HUDEP-2 (cell line): ENCODE measurements around the gene ANKLE1.

Experiments
- DNase-seq, 76 experiments: peaks; one replicate each; lab custom pipeline; 2025; ENCODE audit not compliant: unreplicated experiment in 76 of 76; lab: John Stamatoyannopoulos, UW

Gene ANKLE1

DNA sequence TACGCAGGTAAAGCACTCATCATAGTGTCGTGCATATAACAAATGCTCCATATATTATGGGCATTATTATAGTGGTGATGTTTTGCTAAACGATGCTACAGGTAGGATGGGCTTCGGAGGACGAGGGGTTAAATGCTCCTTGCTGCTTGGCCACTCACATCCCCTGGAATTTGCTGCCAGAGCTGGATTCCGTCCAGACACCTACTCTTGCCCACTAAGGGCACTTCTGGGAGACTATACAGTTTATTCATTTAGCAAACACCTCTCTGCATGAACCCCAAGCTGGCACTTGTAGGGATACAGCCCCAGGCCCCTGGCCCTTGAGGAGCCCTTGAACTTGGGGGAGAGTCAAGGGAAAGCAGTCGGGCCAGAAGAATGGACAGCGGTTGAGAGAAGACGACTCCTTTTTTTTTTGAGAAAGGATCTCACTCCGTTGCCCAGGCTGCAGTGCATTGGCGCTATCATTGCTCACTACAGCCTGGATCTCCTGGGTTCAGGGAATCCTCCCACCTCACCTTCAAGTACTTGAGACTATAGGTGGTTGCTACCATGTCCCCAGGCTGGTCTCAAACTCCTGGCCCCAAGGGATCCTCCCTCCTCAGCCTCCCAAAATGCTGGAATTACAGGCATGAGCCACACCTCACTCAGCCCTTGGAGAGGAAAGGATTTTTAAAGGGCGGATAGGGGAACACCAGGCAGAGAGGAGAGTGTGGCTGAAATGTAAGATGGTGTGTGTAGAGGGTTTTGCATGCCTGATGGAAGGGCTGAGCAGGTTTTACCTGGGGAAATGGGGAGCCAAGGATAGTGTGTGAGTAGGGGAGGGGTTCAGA is 22.9 kb downstream of the ANKLE1 start:
- no peak for DNase-seq

DNA sequence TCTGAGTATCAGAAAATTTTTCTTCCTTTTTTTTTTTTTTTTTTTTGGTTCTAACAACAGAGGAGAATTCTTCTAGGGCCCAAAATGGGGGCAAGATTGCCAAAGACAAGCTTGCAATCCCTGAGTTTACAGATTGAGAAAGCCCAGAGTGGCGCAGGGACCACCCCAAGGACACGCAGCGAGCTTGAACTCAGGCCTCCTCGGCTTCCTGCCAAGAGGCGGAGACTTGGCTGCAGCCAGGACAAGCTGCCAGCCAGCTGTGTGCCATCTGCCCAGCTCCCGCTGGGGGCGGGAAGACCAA is 23.5 kb downstream of the ANKLE1 start:
- peak in 4 of 76 experiments; percentile 94 to 100 (median 100) for DNase-seq

DNA sequence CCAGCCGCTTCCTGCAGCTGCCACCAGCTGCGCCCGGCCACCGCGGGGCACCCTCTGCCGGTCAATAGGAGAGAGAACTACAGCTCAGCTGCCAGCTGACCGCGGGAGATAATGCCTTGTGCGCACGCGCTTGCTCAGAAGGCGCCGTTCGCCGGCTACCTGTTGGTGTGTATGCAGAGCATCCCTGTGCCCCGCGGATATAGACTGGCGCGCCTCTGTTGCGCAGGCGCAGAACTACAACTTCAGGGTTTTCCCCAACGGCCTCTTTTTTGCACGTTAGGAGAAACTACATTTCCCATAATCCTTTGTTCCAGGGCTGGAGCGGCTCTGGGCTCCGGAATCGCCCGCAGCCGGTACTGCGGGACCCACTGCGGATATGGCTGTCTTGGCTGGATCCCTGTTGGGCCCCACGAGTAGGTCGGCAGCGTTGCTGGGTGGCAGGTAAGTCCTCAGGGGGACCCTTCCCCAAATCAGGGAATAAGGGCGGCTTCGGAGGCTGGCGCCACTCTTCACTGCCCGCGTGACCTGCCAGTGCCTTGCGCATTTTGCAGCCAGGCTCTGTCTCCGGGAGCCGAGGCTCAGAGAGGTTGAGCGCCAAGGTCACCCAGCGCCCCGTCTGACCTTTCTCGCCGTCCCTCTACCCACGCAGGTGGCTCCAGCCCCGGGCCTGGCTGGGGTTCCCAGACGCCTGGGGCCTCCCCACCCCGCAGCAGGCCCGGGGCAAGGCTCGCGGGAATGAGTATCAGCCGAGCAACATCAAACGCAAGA is 24.0 kb downstream of the ANKLE1 start, which contains the start of gene MRPL34:
Gene MRPL34 (plus strand): TSS at position 356 of the 768 bp plus-strand sequence. CDS start 21 bp downstream, at position 377.
- DNase-seq: peak; percentile 94 to 100 (median 100)

DNA sequence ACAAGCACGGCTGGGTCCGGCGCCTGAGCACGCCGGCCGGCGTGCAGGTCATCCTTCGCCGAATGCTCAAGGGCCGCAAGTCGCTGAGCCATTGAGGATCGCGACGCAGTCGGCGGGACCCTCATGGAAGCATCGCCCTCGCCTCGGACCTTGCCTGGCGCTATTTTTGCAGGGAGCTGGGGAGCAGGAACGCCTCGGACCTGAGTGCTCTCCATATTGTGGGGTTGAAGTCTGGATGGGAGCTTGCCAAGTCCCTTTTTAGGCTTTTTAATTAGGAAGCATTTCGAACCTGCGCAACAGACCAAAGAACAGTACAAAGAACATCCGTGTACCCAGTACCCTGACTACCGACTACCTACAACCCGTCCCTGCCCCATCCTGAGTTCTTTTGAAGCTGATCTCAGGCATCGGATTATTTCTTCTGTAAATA is 24.6 kb downstream of the ANKLE1 start:
- peak in 2 of 76 experiments; percentile 47 to 63 for DNase-seq

DNA sequence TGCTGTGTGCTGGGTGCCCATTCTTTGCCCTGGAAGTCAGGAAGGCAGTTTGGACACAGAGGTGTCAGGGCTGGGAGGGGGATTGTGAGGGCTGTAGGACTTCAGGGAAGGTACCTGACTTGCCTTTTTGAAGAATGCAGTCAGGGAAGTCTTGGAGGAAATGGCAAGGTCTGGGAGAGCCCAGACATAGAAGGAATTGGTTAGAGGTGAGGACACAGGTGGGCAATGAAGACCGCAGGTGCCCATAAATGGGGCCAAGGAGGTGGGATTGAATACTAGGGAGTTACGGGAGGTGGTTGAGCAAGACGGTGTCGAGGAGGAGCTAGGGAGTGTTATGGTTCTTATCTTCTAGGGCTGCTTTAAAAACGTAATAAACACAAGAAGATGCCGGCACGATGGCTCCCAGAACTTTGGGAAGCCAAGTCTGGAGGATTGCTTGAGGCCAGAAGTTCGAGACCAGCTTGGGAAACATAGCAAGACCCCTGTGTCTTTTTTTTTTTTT is 26.2 kb downstream of the ANKLE1 start:
- no peak for DNase-seq

DNA sequence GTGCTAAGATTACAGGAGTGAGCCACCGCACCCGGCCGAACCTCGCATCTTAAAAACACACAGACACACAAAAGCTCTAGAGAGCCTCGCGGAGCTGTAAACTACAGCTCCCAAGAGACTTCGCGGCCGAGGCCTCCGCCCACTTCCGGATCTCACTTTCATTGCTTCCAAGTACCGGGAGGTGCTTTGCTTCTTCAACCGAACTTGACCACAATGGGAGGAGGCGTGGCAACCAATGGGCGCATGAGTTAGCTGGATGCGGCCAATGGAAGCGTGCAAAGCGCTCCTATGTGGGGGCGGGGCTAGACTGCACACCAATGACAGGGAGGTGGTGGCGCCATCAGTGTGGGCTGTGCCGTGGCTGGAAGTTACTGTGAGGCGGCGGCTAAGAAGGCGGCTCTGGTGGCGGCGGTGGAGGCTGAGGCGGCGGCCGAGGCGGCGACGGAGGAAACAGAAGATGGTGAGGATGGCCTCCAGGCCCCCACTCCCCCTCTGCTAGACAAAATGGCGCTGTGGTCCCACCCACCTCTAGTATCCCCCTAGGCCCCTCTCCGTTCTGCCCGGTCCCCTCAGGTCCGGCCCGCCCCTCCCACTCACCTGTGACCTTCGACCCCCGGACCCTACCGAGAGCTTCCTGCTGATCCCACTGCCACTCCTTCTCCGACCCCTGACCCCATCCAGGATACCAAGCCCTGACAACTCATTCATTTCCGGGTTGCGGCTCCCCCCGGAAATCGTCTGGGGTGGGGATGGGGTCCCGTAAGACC is 27.7 kb downstream of the ANKLE1 start, which contains the start of gene DDA1:
Gene DDA1 (plus strand): TSS at position 366 of the 767 bp plus-strand sequence. CDS start 92 bp downstream, at position 458.
- peak; percentile 76 to 100 (median 100) for DNase-seq

DNA sequence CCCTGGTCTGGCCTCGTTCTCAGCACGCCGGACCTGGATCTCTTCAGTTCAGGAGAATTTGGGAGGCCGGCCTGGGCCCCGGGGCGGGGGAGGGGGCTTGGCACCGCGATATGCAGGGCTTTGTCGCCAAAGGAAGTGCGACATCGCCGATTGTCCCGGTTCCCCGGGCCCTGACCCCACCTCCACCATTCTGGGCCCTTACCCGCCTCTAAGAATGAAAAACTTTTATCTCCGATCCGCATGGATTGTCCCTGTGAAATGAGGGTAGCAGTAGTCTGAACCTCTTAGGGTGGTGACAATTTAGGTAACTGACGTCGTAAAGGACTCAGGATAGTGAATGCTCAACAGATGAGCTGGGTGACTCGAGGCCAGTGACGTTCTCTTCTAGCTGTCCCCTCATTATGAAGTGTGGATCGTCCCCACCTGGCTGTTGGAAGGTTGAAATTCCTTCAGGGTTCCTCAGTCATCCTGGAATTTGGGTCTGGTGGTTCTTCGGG is 28.3 kb downstream of the ANKLE1 start:
- peak in 3 of 76 experiments; percentile 25 to 54 (median 50) for DNase-seq

DNA sequence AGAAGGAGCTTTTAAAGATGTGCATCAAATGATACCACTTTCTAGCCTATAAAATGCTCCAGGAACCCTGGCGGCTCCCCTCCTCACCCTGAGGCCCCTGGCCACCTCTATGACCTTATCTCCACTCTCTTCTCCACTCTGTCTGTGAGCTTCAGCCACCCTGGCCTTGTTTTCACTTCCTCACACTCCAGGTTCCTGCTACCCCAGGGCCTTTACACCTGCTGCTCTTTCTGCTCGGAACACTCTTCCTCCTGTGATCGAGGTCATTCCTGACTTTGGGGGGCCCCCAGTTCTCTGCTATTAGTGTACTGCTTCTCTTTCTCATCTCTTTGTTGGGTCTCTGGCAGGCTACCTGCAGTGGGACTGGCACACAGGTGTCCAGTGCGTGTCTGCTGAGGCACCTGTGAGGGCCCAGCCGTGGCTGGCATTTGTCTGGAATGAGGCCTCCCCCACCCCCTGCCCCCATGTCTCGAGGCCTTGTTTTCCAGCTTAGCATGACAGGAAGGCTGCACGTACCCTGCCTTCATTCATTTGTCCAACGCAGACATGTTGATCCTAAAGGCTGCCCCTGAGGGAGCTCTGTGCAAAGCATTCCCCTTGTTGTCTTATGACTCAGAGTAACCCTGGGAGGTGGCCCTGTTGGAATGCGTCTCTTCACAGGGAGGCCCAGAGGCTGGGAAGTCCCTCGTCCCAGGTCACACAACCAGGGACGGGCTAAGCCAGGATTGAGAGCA is 29.9 kb downstream of the ANKLE1 start:
- no peak for DNase-seq

DNA sequence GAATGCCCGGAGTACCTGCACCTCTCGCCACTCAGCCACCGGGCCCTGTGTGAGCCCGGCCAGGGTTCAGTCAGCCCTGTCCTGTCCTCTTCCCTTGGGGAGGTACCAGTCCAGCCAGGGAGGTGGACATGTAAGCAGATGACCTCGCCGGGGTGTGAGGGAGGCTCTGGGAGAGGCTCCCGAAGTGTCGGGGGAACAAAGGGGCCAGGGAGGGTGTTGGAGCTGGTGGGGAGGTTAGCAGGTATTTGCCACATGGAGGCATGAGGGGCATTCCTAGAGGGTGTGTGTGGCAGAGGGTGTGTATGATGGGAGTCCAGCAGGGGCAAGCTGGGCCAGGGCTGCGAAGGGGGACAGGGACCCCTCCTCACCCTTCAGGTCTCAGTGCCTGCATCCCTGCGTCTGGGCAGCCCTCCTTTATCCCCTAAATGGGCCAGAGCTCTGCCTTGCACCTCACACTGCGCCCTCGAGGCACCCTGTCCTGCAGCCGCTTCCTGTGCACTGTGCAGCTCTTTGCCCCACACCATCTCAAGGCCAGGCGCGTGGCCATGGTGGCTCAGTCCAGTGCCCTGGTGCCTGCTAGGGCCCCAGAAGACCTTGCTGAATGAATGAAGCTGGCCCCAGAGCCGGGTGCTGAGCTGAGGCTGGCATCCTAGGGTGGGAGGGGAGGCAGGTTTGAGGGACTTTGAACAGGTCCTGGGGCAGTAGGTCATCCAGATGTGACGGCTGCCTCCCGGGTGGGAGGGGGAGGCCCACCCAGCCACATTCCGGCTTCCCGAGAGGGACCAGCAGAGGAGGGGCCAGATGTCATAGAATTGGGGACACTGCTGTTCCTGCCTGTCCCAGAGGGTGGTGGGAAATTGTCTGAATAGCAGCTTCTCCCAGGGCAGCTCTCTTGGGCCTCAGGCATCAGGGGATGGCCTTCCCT is 30.8 kb downstream of the ANKLE1 start:
- DNase-seq: no peak

DNA sequence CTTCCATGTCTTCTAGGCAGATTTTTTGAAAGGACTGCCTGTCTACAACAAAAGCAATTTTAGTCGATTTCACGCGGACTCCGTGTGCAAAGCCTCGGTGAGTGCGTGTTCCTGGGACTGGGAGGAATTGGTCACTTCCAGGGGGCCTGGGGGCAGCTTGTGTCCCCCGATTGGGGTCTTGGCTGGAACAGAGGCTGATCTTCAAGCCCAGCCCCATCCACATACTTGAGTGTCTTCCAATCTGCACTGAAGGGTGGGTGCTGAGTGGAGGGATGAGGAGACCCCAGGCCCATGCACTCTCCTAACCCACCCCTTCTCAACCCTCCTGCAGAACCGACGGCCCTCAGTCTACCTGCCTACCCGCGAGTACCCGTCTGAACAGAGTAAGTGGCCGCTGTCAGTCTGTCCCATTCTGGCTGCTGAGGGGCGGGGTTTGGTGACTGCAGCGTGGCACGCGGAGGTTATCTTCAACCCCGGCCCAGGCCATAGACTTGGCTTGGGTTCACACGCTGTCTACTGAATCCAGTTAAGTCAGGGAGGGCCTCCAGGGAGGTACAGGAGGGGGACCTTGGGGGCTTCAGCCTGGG is 32.4 kb downstream of the ANKLE1 start:
- peak in 44 of 76 experiments; percentile 20 to 80 (median 48) for DNase-seq

DNA sequence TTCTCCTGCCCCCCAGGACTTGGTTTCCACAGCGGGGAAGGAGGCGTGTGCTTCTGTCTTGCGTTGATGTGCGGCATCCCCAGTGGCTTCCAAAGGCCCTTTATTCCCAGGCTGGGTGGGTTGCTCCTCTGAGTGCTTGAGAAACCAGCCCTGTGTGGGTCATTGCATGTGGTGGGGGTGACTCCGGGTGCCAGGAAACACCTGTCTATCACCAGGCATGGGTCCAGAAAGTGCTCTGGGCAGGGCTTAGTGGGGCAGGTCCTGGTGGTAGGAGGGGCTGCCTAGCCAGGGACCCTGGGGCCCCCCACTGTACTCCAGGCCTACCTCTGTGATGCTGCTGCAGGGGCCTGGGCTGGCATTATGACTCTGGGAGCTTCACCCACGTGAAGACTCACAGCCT is 37.3 kb downstream of the ANKLE1 start:
- DNase-seq: no peak

DNA sequence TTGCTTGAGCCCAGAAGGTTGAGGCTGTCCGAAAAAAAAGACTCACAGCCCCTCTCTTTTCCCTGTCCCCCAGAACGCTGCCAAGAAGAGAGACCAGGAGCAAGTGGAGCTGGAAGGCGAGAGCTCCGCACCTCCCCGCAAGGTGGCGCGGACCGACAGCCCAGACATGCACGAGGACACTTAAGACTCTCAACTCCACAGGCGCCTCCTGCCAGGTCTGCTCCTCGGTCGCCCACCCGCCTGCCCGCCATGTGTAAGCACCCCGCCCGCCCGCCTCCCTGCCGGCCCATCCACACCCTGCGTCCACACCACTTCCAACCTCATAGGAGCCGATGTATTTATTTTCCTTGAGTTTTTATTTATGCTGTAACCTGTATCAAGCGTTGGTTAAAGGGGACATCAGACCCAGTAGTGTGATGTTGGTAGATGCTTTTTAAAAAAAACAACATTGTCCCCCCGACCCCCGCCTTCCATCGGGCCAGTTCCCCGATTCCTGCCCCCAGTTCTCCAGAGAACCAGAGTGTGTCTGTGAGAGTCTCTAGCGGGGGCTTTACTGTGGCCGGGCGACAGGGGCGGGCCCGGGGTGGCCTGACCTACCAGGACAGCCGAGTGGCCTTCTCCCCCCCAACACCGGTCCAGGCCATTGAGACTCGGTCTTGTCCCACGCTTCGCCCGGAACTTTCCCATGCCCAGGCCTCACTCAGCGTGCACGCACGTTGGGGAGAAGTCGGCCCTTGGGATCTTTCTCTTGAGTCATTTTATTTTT is 38.0 kb downstream of the ANKLE1 start:
- no peak for DNase-seq

DNA sequence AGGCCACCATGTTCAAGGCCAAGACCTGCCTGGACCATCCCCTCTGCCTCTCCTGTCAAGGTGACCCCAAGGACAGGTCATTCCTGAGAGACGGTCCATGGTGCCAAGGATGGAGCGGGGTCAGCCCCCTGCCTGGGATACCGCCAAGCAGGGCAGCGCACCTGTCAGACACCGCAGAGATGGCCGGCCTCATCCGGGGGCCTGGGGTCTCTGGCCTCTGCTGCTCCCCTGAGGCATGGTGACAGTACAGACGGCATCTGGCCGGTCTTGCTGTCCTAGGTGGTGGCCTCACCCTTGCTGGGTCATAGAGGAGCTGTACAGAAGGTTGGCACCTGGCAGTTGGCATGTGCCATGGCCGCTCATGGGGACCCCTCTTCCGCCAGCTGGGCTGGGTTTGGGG is 38.7 kb downstream of the ANKLE1 start:
- no peak for DNase-seq

DNA sequence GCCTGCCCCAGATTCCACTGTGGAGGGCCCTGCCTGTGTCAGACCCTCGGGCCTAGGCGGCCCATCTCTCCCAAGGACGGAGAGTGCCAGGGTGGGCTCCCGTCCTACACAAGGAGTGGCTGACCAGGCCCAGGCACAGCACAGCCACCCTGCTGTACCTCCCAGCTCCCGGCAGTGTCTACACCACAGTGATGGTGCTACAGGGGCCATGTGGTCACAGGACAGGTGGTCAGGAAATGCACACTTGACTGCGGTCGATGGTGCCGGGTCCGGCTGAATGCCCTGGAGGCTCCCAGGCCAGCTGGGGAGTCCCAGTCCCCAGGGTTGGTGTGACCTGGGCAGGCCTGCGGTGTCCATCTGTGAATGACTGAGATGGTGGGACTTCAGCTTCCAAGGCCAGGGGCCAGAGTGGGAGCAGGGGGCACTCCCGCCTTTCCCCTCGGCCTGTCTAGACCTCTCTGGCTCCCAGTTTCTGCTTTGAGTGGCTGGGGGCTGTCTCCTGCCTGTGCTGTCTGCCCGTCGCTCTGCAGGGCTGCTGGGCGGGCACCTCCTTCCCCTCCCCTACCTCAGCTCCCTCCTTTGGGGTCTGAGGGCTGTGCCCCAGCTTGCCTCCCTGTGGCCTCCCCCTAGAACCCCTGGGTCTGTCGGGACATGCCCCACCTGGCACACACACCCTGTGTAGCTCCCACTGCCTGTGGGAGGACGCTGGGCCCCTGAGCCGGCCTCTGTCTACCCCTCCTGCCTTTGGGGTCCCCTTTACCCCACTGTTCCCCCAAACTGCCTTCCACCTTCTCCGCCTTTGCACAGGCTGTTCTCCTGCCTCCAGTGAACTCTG is 40.2 kb downstream of the ANKLE1 start:
- DNase-seq: no peak

DNA sequence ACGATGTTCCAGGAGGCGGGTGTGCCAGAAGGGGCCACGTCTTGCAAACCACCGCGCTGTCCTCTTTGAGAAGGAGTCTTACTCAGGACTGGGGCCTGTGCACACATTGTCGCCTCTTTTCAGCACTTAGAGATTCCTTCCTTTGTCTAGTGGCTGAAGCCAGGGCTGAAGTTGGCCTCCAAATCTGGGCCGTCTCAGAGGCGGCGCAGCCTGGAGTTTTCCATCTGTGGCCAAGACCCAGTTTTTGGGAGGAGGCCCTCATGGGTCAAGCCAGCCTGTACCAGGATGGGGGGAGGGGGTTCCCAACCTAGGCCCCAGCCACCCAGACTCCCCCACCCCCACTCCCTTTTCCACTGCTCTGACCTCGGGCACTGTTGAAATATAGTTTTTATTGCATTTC is 41.2 kb downstream of the ANKLE1 start:
- DNase-seq: no peak

DNA sequence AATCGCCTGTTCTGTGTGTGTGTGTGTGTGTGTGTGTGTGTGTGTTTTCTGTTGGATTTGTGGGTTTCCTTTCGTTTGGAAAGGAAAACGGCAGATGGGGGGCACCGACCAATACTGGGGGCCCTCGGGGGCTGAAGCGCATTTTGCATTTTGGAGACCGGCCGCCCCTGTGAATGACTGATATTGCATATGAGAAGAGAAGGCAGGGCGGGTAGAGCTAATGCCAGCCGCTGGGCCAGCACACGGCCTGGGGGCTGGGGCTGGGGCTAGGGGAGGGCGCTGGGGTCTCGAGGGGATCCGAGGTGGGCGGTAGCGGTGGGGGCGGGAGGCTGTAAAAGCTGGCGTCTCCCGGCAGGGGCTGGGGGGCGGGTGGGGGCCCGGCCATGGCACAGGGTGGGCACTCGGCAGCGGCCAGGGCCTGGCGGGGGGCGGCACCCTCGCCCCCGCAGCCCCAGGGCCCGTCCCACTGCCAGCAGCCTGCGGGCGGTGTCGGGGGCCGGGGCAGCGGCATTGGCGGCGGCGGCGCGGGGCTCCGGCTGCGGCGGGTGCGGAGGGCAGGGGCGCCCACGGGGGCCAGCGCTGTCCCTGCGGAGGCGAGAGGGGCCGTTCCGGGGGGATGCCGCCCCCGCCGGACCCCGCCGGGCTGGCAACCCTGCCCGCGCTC is 41.7 kb downstream of the ANKLE1 start:
- DNase-seq: no peak
